HG03571 (cell line): ENCODE measurements around the gene SETBP1.

ENCODE experiments used
- ATAC-seq: cut with Tn5 transposase; IDR thresholded peaks from one replicate; pipeline ENCODE4 v1.9.1; 2021; ENCODE audit not compliant: unreplicated experiment

Gene SETBP1

GRCh38 chr18:45054636-45055035 lies 373.9 kb downstream of the SETBP1 start:
- ATAC-seq = no peak

- ATAC-seq = no peak
Observed at GRCh38 chr18:45055811-45056210, 375.1 kb downstream of the SETBP1 start.

- no peak for ATAC-seq
Observed at GRCh38 chr18:45056926-45057325, 376.2 kb downstream of the SETBP1 start.

GRCh38 chr18:45057955-45058600 lies 377.4 kb downstream of the SETBP1 start:
- ATAC-seq = no peak

GRCh38 chr18:45059695-45060094 lies 379.0 kb downstream of the SETBP1 start:
- no peak for ATAC-seq

- ATAC-seq = no peak
Observed at GRCh38 chr18:45060102-45060501, 379.4 kb downstream of the SETBP1 start.

GRCh38 chr18:45061359-45061758 lies 380.7 kb downstream of the SETBP1 start:
- no peak for ATAC-seq

GRCh38 chr18:45063246-45064038 lies 382.8 kb downstream of the SETBP1 start:
- no peak for ATAC-seq

GRCh38 chr18:45066210-45066609 lies 385.5 kb downstream of the SETBP1 start:
- ATAC-seq = no peak

GRCh38 chr18:45066886-45067285 lies 386.2 kb downstream of the SETBP1 start:
- ATAC-seq = no peak

- no peak for ATAC-seq
Observed at GRCh38 chr18:45068400-45069094, 387.9 kb downstream of the SETBP1 start.

- no peak for ATAC-seq
Observed at GRCh38 chr18:45069546-45069945, 388.9 kb downstream of the SETBP1 start.

- no peak for ATAC-seq
Observed at GRCh38 chr18:45071956-45072355, 391.3 kb downstream of the SETBP1 start.

GRCh38 chr18:45073556-45073955 lies 392.9 kb downstream of the SETBP1 start:
- no peak for ATAC-seq

GRCh38 chr18:45081566-45082181 lies 401.0 kb downstream of the SETBP1 start:
- ATAC-seq = no peak

- no peak for ATAC-seq
Observed at GRCh38 chr18:45083226-45083855, 402.7 kb downstream of the SETBP1 start.

GRCh38 chr18:45084206-45084605 lies 403.5 kb downstream of the SETBP1 start:
- ATAC-seq = no peak

- ATAC-seq = no peak
Observed at GRCh38 chr18:45085916-45086624, 405.4 kb downstream of the SETBP1 start.

GRCh38 chr18:45086777-45087176 lies 406.1 kb downstream of the SETBP1 start:
- ATAC-seq = no peak

- ATAC-seq = no peak
Observed at GRCh38 chr18:45090526-45091140, 409.9 kb downstream of the SETBP1 start.
